Activated naive CD4-positive, alpha-beta T cell treated with anti-CD3 and anti-CD28 coated beads, Interleukin-2, amount 10 ng/mL, durations not matched to agents 7 days and 5 days (primary cell): ENCODE measurements around the gene SOX6.
"Not testable (repeated sequence)": the region's sequence is repeated elsewhere in the genome, so short reads cannot be mapped to it uniquely, and the experiment has no call there.

Source experiments
- CTCF ChIA-PET: fragments of 350-600 bp; sonication (Branson Sonifier 250); formaldehyde crosslinking; loops from one replicate; lab custom pipeline; 2021; ENCODE audit warnings: antibody characterized with exemption; lab: Charles Lee
- DNase-seq: peaks from one replicate; pipeline ENCODE4 v3.0.0-alpha.2; 2020
- H3K27ac Mint-ChIP-seq: one replicate; pipeline ENCODE4 v1.8.0; 2021; ENCODE audit warnings: mild to moderate bottlenecking, moderate library complexity, mixed read lengths
- H3K27me3 Mint-ChIP-seq: one replicate; pipeline ENCODE4 v1.8.0; 2021; ENCODE audit warnings: mild to moderate bottlenecking, mixed read lengths
- H3K36me3 Mint-ChIP-seq: one replicate; pipeline ENCODE4 v1.8.0; 2021; ENCODE audit warnings: mixed read lengths
- H3K4me1 Mint-ChIP-seq: one replicate; pipeline ENCODE4 v1.8.0; 2021; ENCODE audit warnings: mixed read lengths
- H3K4me3 Mint-ChIP-seq: one replicate; pipeline ENCODE4 v1.8.0; 2021; ENCODE audit warnings: mild to moderate bottlenecking, moderate library complexity, mixed read lengths
- H3K9me3 Mint-ChIP-seq: one replicate; pipeline ENCODE4 v1.8.0; 2021; ENCODE audit warnings: mixed read lengths

SOX6 gene

DNA sequence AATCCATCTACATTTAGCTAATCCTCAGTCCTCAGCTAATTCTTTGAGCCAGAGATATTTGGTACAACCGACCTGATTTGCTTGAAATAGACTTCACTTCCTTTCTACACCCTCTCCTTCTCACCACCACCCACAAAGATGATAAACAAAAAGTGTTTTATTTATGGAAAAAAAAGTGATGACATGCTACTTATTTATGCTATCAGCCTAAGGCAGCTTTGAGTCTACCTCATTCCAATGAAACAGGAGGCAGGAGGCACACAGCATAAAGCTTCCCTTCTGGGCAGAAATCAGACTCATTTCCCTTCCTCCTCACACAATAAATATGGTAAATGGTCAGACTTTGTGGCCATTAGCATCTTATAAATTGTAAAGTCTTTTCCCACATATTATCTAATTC lies 325.7 kb downstream of the SOX6 start:
- DNase-seq = no peak
- Mint-ChIP-seq H3K4me3 (no peak overlapping the region), H3K27me3 (no peaks in the 10 kb centered on the region), H3K36me3 (no peaks in the 10 kb centered on the region), H3K27ac (no peak overlapping the region), H3K4me1 (no peaks in the 10 kb centered on the region), H3K9me3 (no peaks in the 10 kb centered on the region)
- CTCF ChIA-PET = no interaction called here

DNA sequence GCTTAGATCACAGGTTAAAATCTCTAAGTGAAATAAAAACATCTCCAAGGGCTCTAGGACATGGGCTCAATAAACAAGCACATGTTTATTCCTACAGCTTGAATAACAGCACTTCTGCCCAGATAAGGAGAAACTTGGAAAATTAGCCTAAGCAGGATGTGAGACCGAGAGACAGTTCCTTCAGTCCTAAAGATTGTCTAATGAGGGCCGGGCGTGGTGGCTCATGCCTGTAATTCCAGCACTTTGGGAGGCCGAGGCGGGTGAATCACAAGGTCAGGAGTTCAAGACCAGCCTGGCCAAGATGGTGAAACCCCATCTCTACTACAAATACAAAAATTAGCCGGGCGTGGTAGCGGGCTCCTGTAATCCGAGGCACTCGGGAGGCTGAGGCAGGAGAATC lies 327.2 kb downstream of the SOX6 start:
- H3K36me3 Mint-ChIP-seq, H3K4me3 Mint-ChIP-seq, H3K4me1 Mint-ChIP-seq, H3K27ac Mint-ChIP-seq, CTCF ChIA-PET, H3K9me3 Mint-ChIP-seq, DNase-seq, H3K27me3 Mint-ChIP-seq: not testable (repeated sequence)

DNA sequence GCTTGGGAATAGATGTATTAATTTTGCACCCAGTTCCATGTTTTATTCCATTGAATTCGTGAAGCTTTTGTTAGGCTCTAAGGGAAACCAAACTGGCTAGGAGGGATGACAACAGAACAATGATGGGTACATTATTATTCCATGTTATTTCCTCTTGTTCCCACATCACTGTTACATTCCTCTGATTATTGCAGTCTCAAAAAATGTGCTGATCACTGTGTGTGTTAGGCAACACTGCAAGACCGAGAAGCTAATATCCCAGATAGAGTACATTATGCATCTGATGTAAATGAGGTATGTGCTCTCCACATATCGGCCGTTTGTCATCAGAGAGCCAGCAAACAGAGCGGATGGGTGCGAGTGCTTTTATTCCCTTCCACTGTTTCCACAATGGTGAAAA lies 327.9 kb downstream of the SOX6 start:
- no peaks in the 10 kb centered on the region for H3K4me1 Mint-ChIP-seq
- no peak overlapping the region for H3K4me3 Mint-ChIP-seq
- no peaks in the 10 kb centered on the region for H3K36me3 Mint-ChIP-seq
- no peak for DNase-seq
- CTCF ChIA-PET = no interaction called here
- H3K9me3 Mint-ChIP-seq = no peaks in the 10 kb centered on the region
- no peaks in the 10 kb centered on the region for H3K27me3 Mint-ChIP-seq
- no peak overlapping the region for H3K27ac Mint-ChIP-seq

DNA sequence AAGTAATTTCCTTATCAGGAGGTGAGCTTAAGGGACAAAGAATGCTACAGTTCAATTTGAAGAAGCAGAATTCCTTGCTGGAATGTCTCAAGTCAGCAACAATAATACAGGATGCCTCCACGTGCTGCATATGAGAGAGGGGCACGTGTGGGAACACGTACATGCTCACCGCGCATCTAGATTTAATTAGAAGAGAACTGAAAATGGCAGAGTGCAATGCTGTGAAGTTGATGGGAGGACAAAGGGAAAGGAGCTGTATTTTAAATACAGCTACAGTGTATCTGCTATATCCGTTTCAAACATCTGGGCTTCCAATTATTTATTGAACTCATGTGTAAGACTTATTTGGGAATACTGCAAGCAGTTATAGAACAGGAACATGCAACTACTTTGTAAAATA lies 328.7 kb downstream of the SOX6 start:
- H3K27me3 Mint-ChIP-seq = no peaks in the 10 kb centered on the region
- H3K4me3 Mint-ChIP-seq = no peak overlapping the region
- H3K9me3 Mint-ChIP-seq = no peaks in the 10 kb centered on the region
- CTCF ChIA-PET = no interaction called here
- H3K27ac Mint-ChIP-seq = no peak overlapping the region
- H3K36me3 Mint-ChIP-seq = no peaks in the 10 kb centered on the region
- no peaks in the 10 kb centered on the region for H3K4me1 Mint-ChIP-seq
- DNase-seq = no peak

DNA sequence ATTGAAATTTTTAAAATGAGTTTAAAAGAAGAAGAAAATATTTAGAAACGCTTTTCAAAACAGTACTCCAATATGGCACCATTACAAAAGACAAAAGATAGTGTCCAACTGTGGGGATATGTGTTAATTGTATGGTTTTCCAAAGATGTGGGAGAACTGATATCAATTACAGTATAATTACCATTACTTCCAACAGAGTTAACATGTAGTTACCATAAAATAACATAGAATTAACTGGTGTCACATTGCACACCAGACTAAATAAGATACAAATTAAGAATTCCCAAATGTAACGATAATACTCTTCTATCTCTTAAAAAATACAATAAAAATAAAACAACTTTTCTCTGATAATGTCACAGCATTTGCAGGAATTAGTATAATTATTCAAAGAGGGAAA lies 329.5 kb downstream of the SOX6 start:
- no peak for DNase-seq
- no peak overlapping the region for H3K4me3 Mint-ChIP-seq
- H3K36me3 Mint-ChIP-seq = no peaks in the 10 kb centered on the region
- H3K9me3 Mint-ChIP-seq = no peaks in the 10 kb centered on the region
- H3K4me1 Mint-ChIP-seq = no peaks in the 10 kb centered on the region
- H3K27me3 Mint-ChIP-seq = no peaks in the 10 kb centered on the region
- CTCF ChIA-PET = no interaction called here
- no peak overlapping the region for H3K27ac Mint-ChIP-seq

DNA sequence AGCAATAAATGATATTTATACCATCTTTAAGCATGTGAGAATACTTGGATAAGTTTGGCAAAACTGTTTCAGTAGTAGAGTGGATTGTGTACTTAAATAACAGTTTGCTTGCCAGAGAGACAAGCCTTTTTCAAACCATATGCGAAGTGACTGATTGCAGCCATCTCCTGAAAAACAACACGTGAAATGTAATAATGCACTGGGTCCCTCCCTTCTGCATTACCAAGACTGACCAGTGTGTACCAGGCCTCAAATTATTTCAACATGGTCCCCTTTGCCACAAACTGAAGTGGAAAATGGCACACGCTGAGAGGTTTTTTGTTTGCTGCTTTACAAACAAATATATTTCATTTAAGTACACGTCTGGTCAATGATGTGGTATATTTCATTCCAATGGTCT lies 337.4 kb downstream of the SOX6 start:
- no peak for DNase-seq
- Mint-ChIP-seq H3K36me3 (no peaks in the 10 kb centered on the region), H3K9me3 (no peaks in the 10 kb centered on the region), H3K27me3 (no peaks in the 10 kb centered on the region), H3K4me1 (no peaks in the 10 kb centered on the region), H3K27ac (no peak overlapping the region), H3K4me3 (no peak overlapping the region)
- CTCF ChIA-PET = no interaction called here

DNA sequence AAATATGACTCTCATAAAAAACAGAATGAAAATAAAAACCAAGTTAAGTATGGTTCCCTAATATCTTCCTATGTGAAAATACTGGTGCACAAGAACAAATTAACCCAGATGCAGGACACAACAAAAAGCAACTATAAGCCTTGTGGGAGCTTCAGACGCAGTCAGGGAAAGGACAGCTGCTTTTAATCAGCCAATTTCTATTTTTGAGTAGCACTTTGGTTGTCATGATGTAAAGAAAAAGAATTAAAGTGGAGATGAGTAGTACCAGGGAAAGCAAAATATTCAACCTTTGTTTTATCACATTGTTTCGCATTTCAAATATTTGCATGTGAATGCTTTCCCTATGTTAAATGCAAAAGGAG lies 339.9 kb downstream of the SOX6 start:
- H3K36me3 Mint-ChIP-seq = no peaks in the 10 kb centered on the region
- H3K4me1 Mint-ChIP-seq = no peaks in the 10 kb centered on the region
- no peaks in the 10 kb centered on the region for H3K9me3 Mint-ChIP-seq
- no peaks in the 10 kb centered on the region for H3K27me3 Mint-ChIP-seq
- H3K4me3 Mint-ChIP-seq = no peak overlapping the region
- H3K27ac Mint-ChIP-seq = no peak overlapping the region
- DNase-seq = no peak
- CTCF ChIA-PET = no interaction called here

GRCh38 chr11:16015741-16016467 lies 340.4 kb downstream of the SOX6 start:
- no peak for DNase-seq
- Mint-ChIP-seq H3K4me1 (no peaks in the 10 kb centered on the region), H3K27ac (no peak overlapping the region), H3K4me3 (no peak overlapping the region), H3K27me3 (no peaks in the 10 kb centered on the region), H3K9me3 (no peaks in the 10 kb centered on the region), H3K36me3 (no peaks in the 10 kb centered on the region)
- CTCF ChIA-PET = no interaction called here

- Mint-ChIP-seq H3K4me3 (no peak overlapping the region), H3K4me1 (no peaks in the 10 kb centered on the region), H3K36me3 (no peaks in the 10 kb centered on the region), H3K9me3 (no peaks in the 10 kb centered on the region), H3K27me3 (no peaks in the 10 kb centered on the region), H3K27ac (no peak overlapping the region)
- DNase-seq = no peak
- CTCF ChIA-PET = no interaction called here
Observed at GRCh38 chr11:16013649-16014275, 342.6 kb downstream of the SOX6 start.

DNA sequence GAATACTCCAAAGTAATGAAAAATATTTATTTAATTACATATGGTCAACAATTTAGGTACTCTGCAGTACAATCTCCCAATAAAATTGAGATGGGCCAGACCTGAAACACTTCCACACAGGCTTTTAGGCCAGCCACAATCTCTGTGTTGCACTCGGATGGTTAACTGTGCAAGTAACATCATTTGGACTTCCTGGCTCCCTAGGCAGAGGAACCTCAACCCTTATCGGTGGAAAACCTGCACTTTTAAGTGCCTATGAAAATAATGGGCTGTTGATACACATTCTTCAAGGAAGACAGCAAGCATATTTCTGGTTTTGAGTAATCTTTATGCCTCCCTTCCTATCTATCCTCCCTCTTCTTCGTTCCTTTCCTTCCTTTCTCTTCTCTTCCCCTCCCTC lies 343.1 kb downstream of the SOX6 start:
- H3K4me3 Mint-ChIP-seq = no peak overlapping the region
- no peak overlapping the region for H3K27ac Mint-ChIP-seq
- CTCF ChIA-PET = no interaction called here
- no peaks in the 10 kb centered on the region for H3K4me1 Mint-ChIP-seq
- H3K9me3 Mint-ChIP-seq = no peaks in the 10 kb centered on the region
- DNase-seq = no peak
- H3K36me3 Mint-ChIP-seq = no peaks in the 10 kb centered on the region
- no peaks in the 10 kb centered on the region for H3K27me3 Mint-ChIP-seq

GRCh38 chr11:16012125-16012751 lies 344.1 kb downstream of the SOX6 start:
- CTCF ChIA-PET = no interaction called here
- Mint-ChIP-seq H3K4me1 (no peaks in the 10 kb centered on the region), H3K4me3 (no peak overlapping the region), H3K9me3 (no peaks in the 10 kb centered on the region), H3K27ac (no peak overlapping the region), H3K27me3 (no peaks in the 10 kb centered on the region), H3K36me3 (no peaks in the 10 kb centered on the region)
- DNase-seq = no peak

DNA sequence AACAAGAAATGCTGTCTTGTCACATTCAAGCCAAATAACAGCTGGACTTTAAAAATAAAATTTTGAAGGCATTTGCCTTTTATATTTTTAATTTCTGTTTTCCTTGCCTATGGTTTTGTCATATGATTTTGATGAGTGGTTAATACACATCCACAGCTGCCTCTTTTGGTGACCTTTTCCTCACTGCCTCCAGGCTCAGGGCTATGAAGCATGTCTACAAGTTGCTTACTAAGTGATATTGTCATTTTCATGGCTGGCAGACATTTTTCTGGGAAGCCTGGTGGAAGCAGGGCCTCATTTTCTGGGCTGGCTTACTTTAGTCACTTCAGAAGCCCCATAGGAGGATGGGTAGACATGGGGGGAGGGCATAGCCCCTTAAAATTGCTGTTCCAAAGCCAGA lies 344.9 kb downstream of the SOX6 start:
- DNase-seq = no peak
- H3K4me1 Mint-ChIP-seq = no peaks in the 10 kb centered on the region
- H3K4me3 Mint-ChIP-seq = no peak overlapping the region
- no peak overlapping the region for H3K27ac Mint-ChIP-seq
- no peaks in the 10 kb centered on the region for H3K9me3 Mint-ChIP-seq
- H3K36me3 Mint-ChIP-seq = no peaks in the 10 kb centered on the region
- no peaks in the 10 kb centered on the region for H3K27me3 Mint-ChIP-seq
- CTCF ChIA-PET = no interaction called here

DNA sequence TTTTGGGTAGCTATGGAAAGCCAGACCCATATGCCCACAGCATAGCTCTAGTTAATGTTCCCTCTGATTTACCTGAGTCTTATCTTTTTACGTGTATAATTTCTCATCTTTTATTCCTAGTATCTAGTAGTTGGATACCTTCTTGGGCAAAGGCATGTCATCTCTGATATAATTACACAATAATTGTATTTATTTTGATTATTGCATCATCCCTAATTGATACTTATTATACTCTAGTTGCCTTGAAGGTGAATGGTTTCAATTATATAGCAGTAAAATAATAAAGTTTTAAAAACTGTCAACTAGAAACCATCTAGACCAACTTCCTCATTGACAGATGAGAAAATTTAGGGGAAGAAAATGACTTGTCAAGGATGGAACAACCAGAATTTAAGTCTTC lies 347.3 kb downstream of the SOX6 start:
- CTCF ChIA-PET = no interaction called here
- DNase-seq = no peak
- Mint-ChIP-seq H3K27ac (no peak overlapping the region), H3K4me3 (no peak overlapping the region), H3K9me3 (no peaks in the 10 kb centered on the region), H3K27me3 (no peaks in the 10 kb centered on the region), H3K36me3 (no peaks in the 10 kb centered on the region), H3K4me1 (no peaks in the 10 kb centered on the region)

GRCh38 chr11:16007514-16007913 lies 348.8 kb downstream of the SOX6 start:
- CTCF ChIA-PET = no interaction called here
- Mint-ChIP-seq H3K36me3 (no peaks in the 10 kb centered on the region), H3K4me1 (no peaks in the 10 kb centered on the region), H3K9me3 (no peaks in the 10 kb centered on the region), H3K27me3 (no peaks in the 10 kb centered on the region), H3K27ac (no peak overlapping the region), H3K4me3 (no peak overlapping the region)
- no peak for DNase-seq

- H3K27ac Mint-ChIP-seq = no peak overlapping the region
- DNase-seq = no peak
- CTCF ChIA-PET = no interaction called here
- no peaks in the 10 kb centered on the region for H3K27me3 Mint-ChIP-seq
- H3K4me3 Mint-ChIP-seq = no peak overlapping the region
- no peaks in the 10 kb centered on the region for H3K4me1 Mint-ChIP-seq
- no peaks in the 10 kb centered on the region for H3K36me3 Mint-ChIP-seq
- no peaks in the 10 kb centered on the region for H3K9me3 Mint-ChIP-seq
Observed at GRCh38 chr11:16002942-16003341, 353.4 kb downstream of the SOX6 start.
